Gastrocnemius medialis (tissue), 4 donors: Measurements from ENCODE around the gene DNM3. TPM values are rescaled to one million over a fixed set of nuclear protein-coding genes. Genes with fewer than 3 reads are reported as not detected.

Experiments
- ATAC-seq, 2 donors: fragments of 150-250 bp; one replicate each; pipeline ENCODE4 v1.9.1; 2016
- DNase-seq, 2 donors: peaks; one replicate each; pipeline ENCODE4 v3.0.0-alpha.2; 2019
- H3K27ac ChIP-seq, 4 donors: fragments of 200-600 bp; sonication (generic); 1 replicate in 1 of 4; 2 replicates in 3 of 4; pipeline ENCODE4 v1.5.1; 2016 to 2018; ENCODE audit warnings: mild to moderate bottlenecking in 2 of 4, moderate library complexity in 1 of 4
- H3K27me3 ChIP-seq, 3 donors: fragments of 200-600 bp; sonication (generic) in 2 of 3; 1 replicate in 1 of 3; 2 replicates in 2 of 3; pipeline versions ENCODE4 v1.5.1 to v1.6.0; 2016 to 2019; ENCODE audit warnings: mild to moderate bottlenecking in 1 of 3, moderate library complexity in 1 of 3
- H3K36me3 ChIP-seq, 2 donors: fragments of 200-600 bp; sonication (generic) in 1 of 2; one replicate each; pipeline ENCODE4 v1.5.1; 2017 to 2018
- H3K4me1 ChIP-seq, 2 donors: fragments of 200-600 bp; sonication (generic) in 1 of 2; one replicate each; pipeline ENCODE4 v1.5.1; 2016 to 2017; ENCODE audit warnings: mild to moderate bottlenecking in 2 of 2
- H3K4me3 ChIP-seq, 4 donors: fragments of 200-600 bp; sonication (generic) in 3 of 4; 1 replicate in 1 of 4; 2 replicates in 3 of 4; pipeline ENCODE4 v1.5.1; 2016 to 2019; ENCODE audit warnings: mild to moderate bottlenecking in 2 of 4
- H3K9me3 ChIP-seq, 3 donors: fragments of 200-600 bp; sonication (generic) in 2 of 3; 1 replicate in 1 of 3; 2 replicates in 2 of 3; pipeline ENCODE4 v1.5.1; 2016 to 2019
- POLR2A ChIP-seq, 2 donors: fragments of 450-650 bp; IDR thresholded peaks; one replicate each; pipeline ENCODE4 v1.6.1; 2017; ENCODE audit warnings: antibody characterized with exemption in 2 of 2, mild to moderate bottlenecking in 2 of 2, moderate library complexity in 2 of 2
- in situ Hi-C, 4 donors: fragments of 200-750 bp; cut with MboI; loops; one replicate each; pipeline versions ENCODE4 v1.15.0 to v1.8.0; 2017; ENCODE audit warnings: low sequenced_read_pairs in 4 of 4
- intact Hi-C: fragments of 100-400 bp; cut with DNase I; formaldehyde crosslinking; loops from one replicate; pipeline ENCODE4 v1.15.1; 2023; ENCODE audit warnings: low total_unique reads
- total RNA-seq, 4 donors: library from RNA; depleted of rRNA; stranded (reverse); fragments of >200 nt; gene quantifications; one replicate each; pipeline versions ENCODE4 v1.1.0 to v1.2.3, GENCODE V29; 2016
- TF ChIP-seq, protein P1 (sequence below), 5 experiments: fragments of 450-650 bp in 3 of 5; fragments of 200-600 bp in 2 of 5; sonication (generic) in 2 of 5; IDR thresholded peaks in 4 of 5; conservative IDR thresholded peaks in 1 of 5; 1 replicate in 4 of 5; 2 replicates in 1 of 5; pipeline ENCODE4 v1.5.1; 2016 to 2019; ENCODE audit warnings: antibody characterized with exemption in 5 of 5, mild to moderate bottlenecking in 3 of 5, moderate library complexity in 3 of 5

DNM3 gene
- total RNA-seq, 4 donors from 2014 or later, result 0.35 to 1.6 (median 1.1) TPM

DNA sequence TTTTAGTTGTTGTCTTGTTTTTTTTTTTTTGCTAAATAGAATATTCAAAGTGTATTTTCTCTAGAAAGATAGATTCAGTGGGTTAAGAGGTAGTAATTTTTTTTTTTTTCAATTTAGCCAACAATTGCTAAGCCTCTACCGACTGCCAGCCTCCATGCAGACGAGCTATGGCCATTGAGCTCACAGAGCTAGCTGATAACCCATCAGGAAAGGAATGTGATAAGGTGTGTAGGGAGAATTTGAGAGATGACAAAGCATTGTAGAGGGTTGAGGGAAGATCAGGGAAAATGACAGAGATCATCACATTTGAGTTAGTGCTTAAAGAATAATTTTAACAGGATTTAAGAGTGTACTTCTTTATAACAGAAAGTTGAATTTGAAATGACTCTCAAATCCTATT, 30.6 kb downstream of the DNM3 start:
- TF ChIP-seq POLR2A (IDR thresholded peaks at IDR 0.05), result no peak
- TF ChIP-seq, protein P1, sequence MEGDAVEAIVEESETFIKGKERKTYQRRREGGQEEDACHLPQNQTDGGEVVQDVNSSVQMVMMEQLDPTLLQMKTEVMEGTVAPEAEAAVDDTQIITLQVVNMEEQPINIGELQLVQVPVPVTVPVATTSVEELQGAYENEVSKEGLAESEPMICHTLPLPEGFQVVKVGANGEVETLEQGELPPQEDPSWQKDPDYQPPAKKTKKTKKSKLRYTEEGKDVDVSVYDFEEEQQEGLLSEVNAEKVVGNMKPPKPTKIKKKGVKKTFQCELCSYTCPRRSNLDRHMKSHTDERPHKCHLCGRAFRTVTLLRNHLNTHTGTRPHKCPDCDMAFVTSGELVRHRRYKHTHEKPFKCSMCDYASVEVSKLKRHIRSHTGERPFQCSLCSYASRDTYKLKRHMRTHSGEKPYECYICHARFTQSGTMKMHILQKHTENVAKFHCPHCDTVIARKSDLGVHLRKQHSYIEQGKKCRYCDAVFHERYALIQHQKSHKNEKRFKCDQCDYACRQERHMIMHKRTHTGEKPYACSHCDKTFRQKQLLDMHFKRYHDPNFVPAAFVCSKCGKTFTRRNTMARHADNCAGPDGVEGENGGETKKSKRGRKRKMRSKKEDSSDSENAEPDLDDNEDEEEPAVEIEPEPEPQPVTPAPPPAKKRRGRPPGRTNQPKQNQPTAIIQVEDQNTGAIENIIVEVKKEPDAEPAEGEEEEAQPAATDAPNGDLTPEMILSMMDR (IDR thresholded peaks at IDR 0.05 in 4 of 5, conservative IDR thresholded peaks at IDR 0.05 in 1 of 5), result no peak
- no peak overlapping the region for H3K27ac ChIP-seq
- intact Hi-C loops, result no loop called here
- in situ Hi-C loops, result no loop called here
- no peak overlapping the region for H3K4me3 ChIP-seq
- ATAC-seq (no peak), DNase-seq (no peak)
- no peaks in the 10 kb centered on the region for H3K9me3 ChIP-seq
- H3K27me3 ChIP-seq, result no peaks in the 10 kb centered on the region
- no peaks in the 10 kb centered on the region for H3K36me3 ChIP-seq
- no peaks in the 10 kb centered on the region for H3K4me1 ChIP-seq

GRCh38 chr1:171872430-171872829, 31.1 kb downstream of the DNM3 start:
- TF ChIP-seq, protein P1 (IDR thresholded peaks at IDR 0.05 in 4 of 5, conservative IDR thresholded peaks at IDR 0.05 in 1 of 5), result no peak
- no peak for TF ChIP-seq POLR2A (IDR thresholded peaks at IDR 0.05)
- no peak overlapping the region for H3K27ac ChIP-seq
- no peaks in the 10 kb centered on the region for H3K4me1 ChIP-seq
- H3K9me3 ChIP-seq, result no peaks in the 10 kb centered on the region
- no peaks in the 10 kb centered on the region for H3K36me3 ChIP-seq
- in situ Hi-C loops (no loop called here), intact Hi-C loops (no loop called here)
- DNase-seq (no peak), ATAC-seq (no peak)
- H3K27me3 ChIP-seq, result no peaks in the 10 kb centered on the region
- H3K4me3 ChIP-seq, result no peak overlapping the region

DNA sequence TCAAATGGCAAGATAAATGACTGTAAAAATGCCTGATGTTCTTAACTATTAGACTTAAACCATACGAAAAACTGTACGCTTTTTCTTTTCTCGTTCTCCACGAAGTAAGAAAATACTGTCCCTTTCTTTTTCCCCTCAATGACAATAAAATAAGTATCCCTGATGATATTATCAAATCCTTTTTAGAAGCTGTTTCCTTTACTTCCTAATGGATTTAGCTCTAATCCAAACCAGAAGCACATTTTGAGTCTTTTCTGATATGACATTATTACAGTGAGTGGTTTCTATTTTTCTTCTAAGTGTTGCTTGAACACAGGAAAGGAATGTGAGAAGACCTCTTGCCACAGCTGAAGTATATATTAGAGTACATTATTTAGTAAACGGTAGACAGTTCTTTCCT, 32.4 kb downstream of the DNM3 start:
- Histone ChIP-seq H3K36me3 (no peaks in the 10 kb centered on the region), H3K4me1 (no peaks in the 10 kb centered on the region), H3K9me3 (no peaks in the 10 kb centered on the region), H3K27ac (no peak overlapping the region), H3K27me3 (no peaks in the 10 kb centered on the region), H3K4me3 (no peak overlapping the region)
- TF ChIP-seq, protein P1 (IDR thresholded peaks at IDR 0.05 in 4 of 5, conservative IDR thresholded peaks at IDR 0.05 in 1 of 5), result no peak
- TF ChIP-seq POLR2A (IDR thresholded peaks at IDR 0.05), result no peak
- in situ Hi-C loops, result no loop called here
- intact Hi-C loops, result no loop called here
- ATAC-seq (no peak), DNase-seq (no peak)

GRCh38 chr1:171877701-171878100, 36.4 kb downstream of the DNM3 start:
- no peaks in the 10 kb centered on the region for H3K4me1 ChIP-seq
- H3K36me3 ChIP-seq, result no peaks in the 10 kb centered on the region
- TF ChIP-seq POLR2A (IDR thresholded peaks at IDR 0.05), result no peak
- TF ChIP-seq, protein P1 (IDR thresholded peaks at IDR 0.05 in 4 of 5, conservative IDR thresholded peaks at IDR 0.05 in 1 of 5), result no peak
- no peaks in the 10 kb centered on the region for H3K9me3 ChIP-seq
- in situ Hi-C loops, result no loop called here
- H3K27ac ChIP-seq, result no peak overlapping the region
- intact Hi-C loops, result no loop called here
- no peak for ATAC-seq
- H3K27me3 ChIP-seq, result no peaks in the 10 kb centered on the region
- H3K4me3 ChIP-seq, result no peak overlapping the region
- DNase-seq, result no peak

- H3K27me3 ChIP-seq, result no peaks in the 10 kb centered on the region
- H3K4me1 ChIP-seq, result no peaks in the 10 kb centered on the region
- in situ Hi-C loops, result no loop called here
- no peak overlapping the region for H3K27ac ChIP-seq
- no peaks in the 10 kb centered on the region for H3K36me3 ChIP-seq
- DNase-seq (no peak), ATAC-seq (no peak)
- H3K9me3 ChIP-seq, result no peaks in the 10 kb centered on the region
- H3K4me3 ChIP-seq, result no peak overlapping the region
- TF ChIP-seq POLR2A (IDR thresholded peaks at IDR 0.05), result no peak
- TF ChIP-seq, protein P1 (IDR thresholded peaks at IDR 0.05 in 4 of 5, conservative IDR thresholded peaks at IDR 0.05 in 1 of 5), result no peak
- intact Hi-C loops, result no loop called here
Measured at GRCh38 chr1:171879556-171879955, 38.3 kb downstream of the DNM3 start.
